Measurements from ENCODE around the gene CENPVL3. TPM values are rescaled to one million over a fixed set of nuclear protein-coding genes. Genes with fewer than 3 reads are reported as not detected.

CENPVL3 gene
- total and polyA plus RNA-seq, 4 donors, result not detected

GRCh38 chrX:51614353-51615012 lies 4.2 kb downstream of the CENPVL3 start:
- peak in 2 of 3 donors; percentile 42 to 64 for DNase-seq

GRCh38 chrX:51608766-51609165 lies 9.9 kb downstream of the CENPVL3 start:
- no peak overlapping the region for H3K27ac ChIP-seq (ENCODE audit: low read depth in 1 of 2, low read length in 1 of 2)
- TF ChIP-seq CTCF (IDR thresholded peaks at IDR 0.05; ENCODE audit: control extremely low read depth, extremely low read depth), result no peak
- H3K27me3 ChIP-seq (ENCODE audit: control insufficient read depth in 3 of 3, insufficient read depth in 3 of 3, low read length in 2 of 3), result peaks cover 0 to 46% (median 21%) of the 10 kb centered on the region in 3 donors
- ATAC-seq (ENCODE audit: insufficient read depth, low FRiP score), result no peak
- no peak for DNase-seq
- H3K36me3 ChIP-seq (ENCODE audit: control insufficient read depth in 4 of 4, insufficient read depth in 4 of 4, low read length in 4 of 4), result no peaks in the 10 kb centered on the region
- WGBS, 2 donors, result 46 to 79% methylated on average over 2 of the region's 2 CpGs
- H3K9ac ChIP-seq (ENCODE audit: insufficient read depth in 1 of 2, low read length in 2 of 2), result no peak overlapping the region
- H3K4me1 ChIP-seq (ENCODE audit: control insufficient read depth in 5 of 5, insufficient read depth in 5 of 5, low read length in 5 of 5), result no peaks in the 10 kb centered on the region
- no peaks in the 10 kb centered on the region for H3K9me3 ChIP-seq (ENCODE audit: control insufficient read depth in 4 of 4, insufficient read depth in 3 of 4, low read length in 3 of 4)
- H3K4me3 ChIP-seq, result no peak overlapping the region

More at GRCh38 chrX:51614353-51615012, 4.2 kb downstream of the CENPVL3 start:
- no peak overlapping the region for H3K27ac ChIP-seq (ENCODE audit: low read depth in 1 of 2, low read length in 1 of 2)
- no peaks in the 10 kb centered on the region for H3K36me3 ChIP-seq (ENCODE audit: control insufficient read depth in 4 of 4, insufficient read depth in 4 of 4, low read length in 4 of 4)
- peaks cover 0 to 61% (median 46%) of the 10 kb centered on the region in 3 donors for H3K27me3 ChIP-seq (ENCODE audit: control insufficient read depth in 3 of 3, insufficient read depth in 3 of 3, low read length in 2 of 3)
- no peak overlapping the region for H3K9ac ChIP-seq (ENCODE audit: insufficient read depth in 1 of 2, low read length in 2 of 2)
- no peaks in the 10 kb centered on the region for H3K9me3 ChIP-seq (ENCODE audit: control insufficient read depth in 4 of 4, insufficient read depth in 3 of 4, low read length in 3 of 4)
- H3K4me1 ChIP-seq (ENCODE audit: control insufficient read depth in 5 of 5, insufficient read depth in 5 of 5, low read length in 5 of 5), result no peaks in the 10 kb centered on the region
- TF ChIP-seq CTCF (IDR thresholded peaks at IDR 0.05; ENCODE audit: control extremely low read depth, extremely low read depth), result no peak
- WGBS, 2 donors, result 11 to 20% methylated on average over 7 of the region's 7 CpGs
- no peak for ATAC-seq (ENCODE audit: insufficient read depth, low FRiP score)
- no peak overlapping the region for H3K4me3 ChIP-seq

- H3K9me3 ChIP-seq (ENCODE audit: control insufficient read depth in 4 of 4, insufficient read depth in 3 of 4, low read length in 3 of 4), result no peaks in the 10 kb centered on the region
- no peaks in the 10 kb centered on the region for H3K36me3 ChIP-seq (ENCODE audit: control insufficient read depth in 4 of 4, insufficient read depth in 4 of 4, low read length in 4 of 4)
- no peaks in the 10 kb centered on the region for H3K4me1 ChIP-seq (ENCODE audit: control insufficient read depth in 5 of 5, insufficient read depth in 5 of 5, low read length in 5 of 5)
- ATAC-seq (ENCODE audit: insufficient read depth, low FRiP score) (no peak), DNase-seq (no peak)
- peaks cover 0 to 44% (median 23%) of the 10 kb centered on the region in 3 donors for H3K27me3 ChIP-seq (ENCODE audit: control insufficient read depth in 3 of 3, insufficient read depth in 3 of 3, low read length in 2 of 3)
- no peak overlapping the region for H3K27ac ChIP-seq (ENCODE audit: low read depth in 1 of 2, low read length in 1 of 2)
- 0 to 38% methylated on average over 1 of the region's 1 CpG for WGBS, 2 donors
- no peak overlapping the region for H3K9ac ChIP-seq (ENCODE audit: insufficient read depth in 1 of 2, low read length in 2 of 2)
- H3K4me3 ChIP-seq, result no peak overlapping the region
- TF ChIP-seq CTCF (IDR thresholded peaks at IDR 0.05; ENCODE audit: control extremely low read depth, extremely low read depth), result no peak
These were observed 10.6 kb downstream of the CENPVL3 start for GRCh38 chrX:51608126-51608525.

GRCh38 chrX:51606446-51606845 lies 12.3 kb downstream of the CENPVL3 start:
- TF ChIP-seq CTCF (IDR thresholded peaks at IDR 0.05; ENCODE audit: control extremely low read depth, extremely low read depth), result no peak
- H3K4me3 ChIP-seq, result no peak overlapping the region
- H3K9ac ChIP-seq (ENCODE audit: insufficient read depth in 1 of 2, low read length in 2 of 2), result no peak overlapping the region
- H3K4me1 ChIP-seq (ENCODE audit: control insufficient read depth in 5 of 5, insufficient read depth in 5 of 5, low read length in 5 of 5), result no peaks in the 10 kb centered on the region
- H3K9me3 ChIP-seq (ENCODE audit: control insufficient read depth in 4 of 4, insufficient read depth in 3 of 4, low read length in 3 of 4), result no peaks in the 10 kb centered on the region
- ATAC-seq (ENCODE audit: insufficient read depth, low FRiP score), result no peak
- H3K27ac ChIP-seq (ENCODE audit: low read depth in 1 of 2, low read length in 1 of 2), result no peak overlapping the region
- no peak for DNase-seq
- H3K36me3 ChIP-seq (ENCODE audit: control insufficient read depth in 4 of 4, insufficient read depth in 4 of 4, low read length in 4 of 4), result no peaks in the 10 kb centered on the region
- peaks cover 0 to 40% (median 33%) of the 10 kb centered on the region in 3 donors for H3K27me3 ChIP-seq (ENCODE audit: control insufficient read depth in 3 of 3, insufficient read depth in 3 of 3, low read length in 2 of 3)
- WGBS, 2 donors, result 58 to 87% methylated on average over 2 of the region's 2 CpGs

All from lung (tissue), 12 donors.